ENCODE results near the gene MLLT3.

The MLLT3 gene

DNA sequence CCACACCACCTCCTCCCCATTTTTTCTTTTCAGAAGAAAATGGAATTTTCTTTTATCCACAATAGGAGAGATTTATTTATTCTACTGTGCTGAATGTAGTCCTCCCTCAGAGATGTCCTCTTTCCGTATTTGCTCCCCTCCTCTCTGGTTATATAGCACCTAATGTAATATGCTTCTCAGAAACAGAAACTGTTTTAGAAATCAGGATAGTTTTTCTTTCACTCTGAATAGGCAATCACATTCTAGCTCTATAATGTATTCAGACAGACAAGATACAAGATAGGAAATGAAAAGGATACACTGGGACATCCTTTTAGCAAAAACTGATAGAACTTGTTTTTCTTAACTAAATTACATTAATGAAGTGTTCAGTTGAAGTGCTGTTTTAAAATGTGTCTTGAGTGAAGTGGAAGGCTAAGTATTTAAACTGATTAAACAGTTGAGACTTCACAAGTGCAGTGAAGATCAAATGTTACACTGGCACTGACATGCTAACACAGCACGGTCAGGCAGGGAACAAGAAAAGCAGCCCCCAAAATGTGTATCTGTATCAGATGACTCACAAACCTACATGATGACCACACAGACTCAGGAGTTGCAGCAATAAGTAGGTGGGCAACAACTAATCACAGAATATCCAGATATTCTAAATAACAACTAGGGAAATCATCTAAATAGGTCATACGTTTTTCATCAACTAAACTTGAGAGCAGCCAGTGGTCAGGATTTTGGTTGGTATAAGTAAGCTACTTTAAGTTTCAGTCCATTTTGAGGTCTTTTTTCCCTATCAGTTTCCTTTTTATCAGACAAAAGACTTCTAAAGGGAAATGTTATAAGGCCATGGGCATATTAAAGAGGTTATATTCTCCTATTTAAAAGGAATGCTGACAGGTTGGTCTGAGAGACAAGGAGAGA is 260.4 kb downstream of the MLLT3 start:
- no peak overlapping the region for H3K4me3 ChIP-seq (ENCODE audit: low read depth, low read length)
- TF ChIP-seq, protein P1, sequence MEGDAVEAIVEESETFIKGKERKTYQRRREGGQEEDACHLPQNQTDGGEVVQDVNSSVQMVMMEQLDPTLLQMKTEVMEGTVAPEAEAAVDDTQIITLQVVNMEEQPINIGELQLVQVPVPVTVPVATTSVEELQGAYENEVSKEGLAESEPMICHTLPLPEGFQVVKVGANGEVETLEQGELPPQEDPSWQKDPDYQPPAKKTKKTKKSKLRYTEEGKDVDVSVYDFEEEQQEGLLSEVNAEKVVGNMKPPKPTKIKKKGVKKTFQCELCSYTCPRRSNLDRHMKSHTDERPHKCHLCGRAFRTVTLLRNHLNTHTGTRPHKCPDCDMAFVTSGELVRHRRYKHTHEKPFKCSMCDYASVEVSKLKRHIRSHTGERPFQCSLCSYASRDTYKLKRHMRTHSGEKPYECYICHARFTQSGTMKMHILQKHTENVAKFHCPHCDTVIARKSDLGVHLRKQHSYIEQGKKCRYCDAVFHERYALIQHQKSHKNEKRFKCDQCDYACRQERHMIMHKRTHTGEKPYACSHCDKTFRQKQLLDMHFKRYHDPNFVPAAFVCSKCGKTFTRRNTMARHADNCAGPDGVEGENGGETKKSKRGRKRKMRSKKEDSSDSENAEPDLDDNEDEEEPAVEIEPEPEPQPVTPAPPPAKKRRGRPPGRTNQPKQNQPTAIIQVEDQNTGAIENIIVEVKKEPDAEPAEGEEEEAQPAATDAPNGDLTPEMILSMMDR (IDR thresholded peaks at IDR 0.05; ENCODE audit: borderline replicate concordance, insufficient read depth, low read depth, low read length) = no peak

DNA sequence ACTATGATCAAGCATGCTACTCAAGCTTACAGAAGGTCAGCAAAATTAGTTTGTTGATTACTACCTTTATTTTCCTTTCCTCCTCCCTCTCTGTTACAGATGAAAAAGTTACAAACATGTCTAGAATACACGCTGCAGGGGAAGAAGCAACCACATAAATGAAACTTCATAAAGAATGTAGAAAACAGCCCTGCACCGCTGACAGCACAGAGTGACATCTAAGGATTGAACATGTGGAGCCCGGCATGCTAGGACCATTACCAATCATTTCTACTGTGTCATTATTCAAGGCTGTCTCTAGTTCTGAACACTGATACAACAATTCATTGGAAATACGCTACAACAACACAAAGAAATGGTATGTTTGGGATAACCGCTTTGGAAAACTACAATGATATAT is 261.1 kb downstream of the MLLT3 start:
- TF ChIP-seq, protein P1 (IDR thresholded peaks at IDR 0.05; ENCODE audit: borderline replicate concordance, insufficient read depth, low read depth, low read length) = no peak
- H3K4me3 ChIP-seq (ENCODE audit: low read depth, low read length) = no peak overlapping the region

DNA sequence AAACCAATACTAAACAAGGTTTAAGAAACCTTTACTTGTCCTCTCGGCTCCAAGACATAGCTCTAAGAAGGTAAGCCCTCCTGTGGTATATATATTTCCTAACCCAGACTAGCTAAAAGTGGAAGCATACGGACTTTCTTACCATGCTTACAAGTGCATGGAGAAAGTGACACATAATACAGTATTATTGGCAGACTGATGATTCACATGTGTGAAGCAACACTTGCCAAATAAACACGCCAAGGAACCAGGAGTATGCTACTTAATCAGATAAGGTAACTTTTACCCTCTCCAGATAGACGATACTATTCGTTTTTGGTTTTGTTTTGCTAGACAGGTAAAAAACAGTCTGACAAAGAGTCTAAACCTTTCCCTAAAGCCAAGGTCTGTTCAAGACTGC is 264.1 kb downstream of the MLLT3 start:
- TF ChIP-seq, protein P1 (IDR thresholded peaks at IDR 0.05; ENCODE audit: borderline replicate concordance, insufficient read depth, low read depth, low read length) = no peak
- H3K4me3 ChIP-seq (ENCODE audit: low read depth, low read length) = no peak overlapping the region

DNA sequence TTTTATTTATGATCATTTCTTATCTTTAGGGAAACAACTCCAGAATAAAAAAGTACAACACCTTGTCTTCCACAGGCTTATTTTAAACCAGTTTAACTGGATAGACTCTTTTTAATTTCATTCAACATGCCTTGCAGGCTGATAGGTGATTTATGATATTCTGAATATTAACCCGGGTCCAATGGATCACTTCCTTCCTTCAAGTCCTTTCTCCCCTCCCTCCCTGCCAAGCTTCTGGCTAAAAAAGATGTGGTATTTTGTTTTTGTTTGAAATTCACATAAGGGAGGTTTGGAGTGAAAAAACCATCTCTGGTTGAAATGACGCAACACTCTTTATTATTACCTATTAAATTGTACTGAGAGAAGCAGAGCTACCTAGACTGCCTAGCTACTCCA is 265.3 kb downstream of the MLLT3 start:
- H3K4me3 ChIP-seq (ENCODE audit: low read depth, low read length) = no peak overlapping the region
- TF ChIP-seq, protein P1 (IDR thresholded peaks at IDR 0.05; ENCODE audit: borderline replicate concordance, insufficient read depth, low read depth, low read length) = no peak

DNA sequence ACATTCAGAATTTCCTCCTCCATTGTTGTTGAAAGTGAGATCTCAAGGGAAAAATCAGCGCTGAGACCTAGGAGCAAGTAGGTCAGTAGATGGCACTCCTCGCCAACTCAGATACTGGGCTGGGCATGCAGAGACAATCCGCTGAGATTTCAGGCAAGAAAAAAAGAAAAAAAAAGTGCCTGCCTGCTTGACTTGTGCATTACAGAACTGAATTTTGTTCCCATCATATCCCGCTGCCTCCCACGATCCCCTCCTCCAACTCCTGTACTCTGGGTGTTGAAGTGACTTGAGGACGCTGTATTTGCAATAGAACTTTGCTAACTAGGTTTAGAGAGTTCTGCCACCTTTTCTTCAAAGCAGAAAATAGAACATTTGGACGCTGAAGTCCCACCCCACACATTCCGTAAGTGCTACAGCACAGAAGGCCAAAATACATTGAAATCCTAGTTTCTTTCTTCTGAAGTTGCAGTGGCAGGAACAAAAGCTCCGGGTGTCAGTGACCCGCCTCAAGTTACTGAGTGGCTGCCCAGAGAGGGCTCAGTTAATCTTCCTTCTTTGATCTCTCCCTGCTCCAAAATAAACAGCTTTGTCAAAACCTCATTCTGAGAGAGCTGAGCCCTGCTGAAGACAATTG is 265.8 kb downstream of the MLLT3 start:
- TF ChIP-seq, protein P1 (IDR thresholded peaks at IDR 0.05; ENCODE audit: borderline replicate concordance, insufficient read depth, low read depth, low read length) = peak; percentile 71
- no peak overlapping the region for H3K4me3 ChIP-seq (ENCODE audit: low read depth, low read length)

DNA sequence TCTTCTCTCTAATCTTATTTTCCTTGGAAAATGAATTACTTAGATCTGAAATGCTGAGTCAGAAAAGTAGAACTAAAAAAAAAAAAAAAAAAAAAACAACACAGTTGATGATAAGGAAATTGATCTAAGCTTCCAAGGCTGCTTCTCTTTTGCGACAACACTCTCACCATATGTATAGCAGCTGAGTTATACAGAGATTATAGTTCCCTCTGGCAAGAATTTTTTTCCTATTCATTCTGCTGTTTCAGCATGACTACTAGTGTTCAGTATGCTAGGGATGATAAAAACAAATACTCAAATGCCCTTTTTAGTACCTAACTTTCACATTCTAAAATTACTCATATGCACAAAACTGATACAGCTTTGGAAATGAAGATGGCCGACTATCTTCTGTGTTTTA is 267.3 kb downstream of the MLLT3 start:
- H3K4me3 ChIP-seq (ENCODE audit: low read depth, low read length) = no peak overlapping the region
- TF ChIP-seq, protein P1 (IDR thresholded peaks at IDR 0.05; ENCODE audit: borderline replicate concordance, insufficient read depth, low read depth, low read length) = no peak
